Right lobe of liver (tissue), 6 donors: Measurements from ENCODE around the gene CCNG1. TPM values are rescaled to one million over a fixed set of nuclear protein-coding genes. Genes with fewer than 3 reads are reported as not detected.

ENCODE experiments used
- ATAC-seq, 4 donors: fragments of 200-7000 bp; cut with Tn5 transposase; one replicate each; pipeline ENCODE4 v1.9.1; 2020; ENCODE audit warnings: mild to moderate bottlenecking in 4 of 4, moderate library complexity in 4 of 4
- DNase-seq, 3 donors: peaks; one replicate each; pipeline ENCODE4 v3.0.0-alpha.2; 2020
- H3K27ac ChIP-seq, 3 donors: fragments of 200-600 bp; one replicate each; pipeline ENCODE4 v1.8.0; 2022
- H3K27me3 ChIP-seq, 2 donors: fragments of 200-600 bp; one replicate each; pipeline ENCODE4 v1.8.0; 2022
- H3K36me3 ChIP-seq, 4 donors: fragments of 200-600 bp; sonication (generic) in 1 of 4; one replicate each; pipeline versions ENCODE4 v1.5.1 to v1.8.0; 2017 to 2022; ENCODE audit warnings: control low read depth in 1 of 4
- H3K4me1 ChIP-seq, 4 donors: fragments of 200-600 bp; sonication (generic) in 1 of 4; one replicate each; pipeline versions ENCODE4 v1.5.1 to v1.8.0; 2017 to 2022; ENCODE audit warnings: control low read depth in 1 of 4
- H3K4me3 ChIP-seq, 3 donors: fragments of 200-600 bp; one replicate each; pipeline ENCODE4 v1.8.0; 2022
- H3K9me3 ChIP-seq, 4 donors: fragments of 200-600 bp; sonication (generic) in 1 of 4; one replicate each; pipeline versions ENCODE4 v1.5.1 to v1.8.0; 2017 to 2022; ENCODE audit warnings: control low read depth in 1 of 4
- POLR2A ChIP-seq: fragments of 450-650 bp; IDR thresholded peaks from one replicate; pipeline ENCODE4 v1.6.1; 2017; ENCODE audit warnings: antibody characterized with exemption, mild to moderate bottlenecking
- WGBS: methylation state at CpG from one replicate; pipeline ENCODE4 v1.1.6; 2018; ENCODE audit warnings: low coverage, low lambda C conversion rate; ENCODE audit not compliant: insufficient coverage; ENCODE audit errors: missing lambda C conversion rate; 5-methylcytosine and 5-hydroxymethylcytosine counted together
- intact Hi-C, 2 donors: fragments of 100-400 bp; cut with DNase I; formaldehyde crosslinking; loops; one replicate each; pipeline versions ENCODE4 v1.11.2 to v1.14.1; 2022
- small RNA-seq, 2 experiments: library from RNA; depleted of rRNA; stranded (forward); fragments of <200 nt; gene quantifications; one replicate each; pipeline ENCODE3, GENCODE V24; 2016
- total RNA-seq, 6 experiments: library from RNA; depleted of rRNA in 2 of 6; stranded (reverse); fragments of >200 nt in 2 of 6; fragmentation: NEBNext Ultra II Directional in 3 of 6; extraction: Animal tissue kit (Norgen Biotek cat#: 25700) in 3 of 6; gene quantifications; one replicate each; pipeline versions ENCODE4 v1.1.0 to v1.2.4, GENCODE V29; 2016 to 2023
- TF ChIP-seq, protein P1 (sequence below), 4 donors: fragments of 200-600 bp in 3 of 4; fragments of 450-650 bp in 1 of 4; IDR thresholded peaks; one replicate each; pipeline versions ENCODE4 v1.5.1 to v1.8.0; 2016 to 2022; ENCODE audit warnings: antibody characterized with exemption in 4 of 4, mild to moderate bottlenecking in 2 of 4
- donor health status: DM: no; HTN: yes; CAD: no.
- donor health status: DM: no; HTN: no; CAD: no.
- donor health status: DM: no; HTN: no; CAD: no.
- donor health status: DM: no; HTN: yes; CAD: no.
- donor health status: DM: no; HTN: yes; CAD: no.

The CCNG1 gene
- total RNA-seq, 6 experiments from 2014 or later = 47.7 to 146 (median 80.1) TPM

- 100% methylated on average over 1 of the region's 1 CpG for WGBS
- H3K9me3 ChIP-seq = no peaks in the 10 kb centered on the region
- H3K36me3 ChIP-seq = no peaks in the 10 kb centered on the region
- no peak overlapping the region for H3K27ac ChIP-seq
- ATAC-seq (no peak), DNase-seq (no peak)
- no peak for TF ChIP-seq POLR2A
- TF ChIP-seq, protein P1, sequence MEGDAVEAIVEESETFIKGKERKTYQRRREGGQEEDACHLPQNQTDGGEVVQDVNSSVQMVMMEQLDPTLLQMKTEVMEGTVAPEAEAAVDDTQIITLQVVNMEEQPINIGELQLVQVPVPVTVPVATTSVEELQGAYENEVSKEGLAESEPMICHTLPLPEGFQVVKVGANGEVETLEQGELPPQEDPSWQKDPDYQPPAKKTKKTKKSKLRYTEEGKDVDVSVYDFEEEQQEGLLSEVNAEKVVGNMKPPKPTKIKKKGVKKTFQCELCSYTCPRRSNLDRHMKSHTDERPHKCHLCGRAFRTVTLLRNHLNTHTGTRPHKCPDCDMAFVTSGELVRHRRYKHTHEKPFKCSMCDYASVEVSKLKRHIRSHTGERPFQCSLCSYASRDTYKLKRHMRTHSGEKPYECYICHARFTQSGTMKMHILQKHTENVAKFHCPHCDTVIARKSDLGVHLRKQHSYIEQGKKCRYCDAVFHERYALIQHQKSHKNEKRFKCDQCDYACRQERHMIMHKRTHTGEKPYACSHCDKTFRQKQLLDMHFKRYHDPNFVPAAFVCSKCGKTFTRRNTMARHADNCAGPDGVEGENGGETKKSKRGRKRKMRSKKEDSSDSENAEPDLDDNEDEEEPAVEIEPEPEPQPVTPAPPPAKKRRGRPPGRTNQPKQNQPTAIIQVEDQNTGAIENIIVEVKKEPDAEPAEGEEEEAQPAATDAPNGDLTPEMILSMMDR (IDR thresholded peaks at IDR 0.05) = no peak
- no peak overlapping the region for H3K4me3 ChIP-seq
- H3K27me3 ChIP-seq = no peaks in the 10 kb centered on the region
- no peaks in the 10 kb centered on the region for H3K4me1 ChIP-seq
- intact Hi-C loops = no loop called here
Observed at GRCh38 chr5:163478982-163479271, 41.5 kb downstream of the CCNG1 start.

DNA sequence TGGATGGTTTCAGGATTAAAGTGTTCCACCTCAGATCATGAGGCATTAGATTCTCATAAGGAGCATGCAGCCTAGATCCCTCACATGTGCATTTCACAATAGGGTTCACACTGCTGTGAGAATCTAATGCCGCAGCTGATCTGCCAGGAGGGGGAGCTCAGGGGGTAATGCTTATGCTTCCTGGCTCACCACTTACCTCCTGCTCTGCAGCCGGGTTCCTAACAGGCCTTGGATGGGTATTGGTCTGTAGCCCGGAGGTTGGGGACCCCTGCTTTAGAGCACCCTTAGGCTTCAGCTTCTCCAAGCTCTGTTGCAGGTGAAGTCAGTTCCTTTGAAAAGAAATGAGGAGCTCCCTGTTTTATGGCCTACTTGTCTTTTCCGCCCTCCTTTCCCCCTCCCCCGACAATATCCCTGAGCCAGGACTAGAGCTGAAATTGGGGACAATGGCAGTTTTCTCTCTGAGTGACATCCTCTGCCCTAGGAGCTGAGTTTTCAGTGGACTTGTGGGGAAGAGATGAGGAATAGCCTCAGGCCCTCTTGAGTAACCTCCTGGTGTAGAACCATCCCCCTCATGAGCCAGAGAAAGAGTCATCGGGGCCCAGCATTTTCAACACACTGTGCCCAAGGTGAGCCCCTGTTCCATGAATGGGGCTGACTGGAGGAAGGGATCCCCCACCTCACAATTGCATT lies 51.8 kb downstream of the CCNG1 start:
- ATAC-seq = peak; percentile 73 to 90 (median 87)
- Histone ChIP-seq H3K4me3 (no peak overlapping the region), H3K9me3 (no peaks in the 10 kb centered on the region), H3K27me3 (no peaks in the 10 kb centered on the region), H3K36me3 (no peaks in the 10 kb centered on the region), H3K27ac (peak overlapping the region in 2 of 3 donors; percentile 29 to 65), H3K4me1 (peaks cover 0 to 10% (median 4%) of the 10 kb centered on the region in 4 donors)
- DNase-seq = peak in 2 of 3 donors; percentile 58 to 59
- intact Hi-C loops = no loop called here
- no peak for TF ChIP-seq POLR2A
- TF ChIP-seq, protein P1 (IDR thresholded peaks at IDR 0.05) = peak; percentile 25 to 51 (median 34)
- 50% methylated on average over 4 of the region's 6 CpGs for WGBS

GRCh38 chr5:163489745-163490075 lies 52.3 kb downstream of the CCNG1 start:
- ATAC-seq (peak; percentile 49 to 77 (median 62)), DNase-seq (no peak)
- H3K27me3 ChIP-seq = no peaks in the 10 kb centered on the region
- no peak overlapping the region for H3K4me3 ChIP-seq
- peak overlapping the region in 2 of 3 donors; percentile 29 to 65 for H3K27ac ChIP-seq
- intact Hi-C loops = no loop called here
- no peaks in the 10 kb centered on the region for H3K36me3 ChIP-seq
- 13% methylated on average over 1 of the region's 3 CpGs for WGBS
- TF ChIP-seq, protein P1 (IDR thresholded peaks at IDR 0.05) = no peak
- no peak for TF ChIP-seq POLR2A
- H3K9me3 ChIP-seq = no peaks in the 10 kb centered on the region
- peaks cover 0 to 10% (median 4%) of the 10 kb centered on the region in 4 donors for H3K4me1 ChIP-seq

Small RNA genes lying within 50 kb of the gene (small RNA-seq; reads per million reads assigned to genes)
- 0 reads per million in 2 experiments for gene AC008723.1

Other genes starting within 250 kb of the CCNG1 start
- 10 to 100 TPM in 4 of 6 experiments, 1 to 10 TPM in 2; 2.0 to 16.9 (median 11.8) TPM for gene NUDCD2, start 22.5 kb downstream of the CCNG1 start, total RNA-seq
- 1 to 10 TPM in 4 of 6 experiments, under 1 TPM in 2; 0.11 to 3.0 (median 1.1) TPM for gene HMMR, start 23.0 kb downstream of the CCNG1 start, total RNA-seq
- 10 to 100 TPM; 21.6 to 40.7 (median 26.6) TPM for gene MAT2B, start 68.0 kb downstream of the CCNG1 start, total RNA-seq